Frontal cortex (tissue), 4 donors: ENCODE data around the gene YTHDF1. TPM values are rescaled to one million over a fixed set of nuclear protein-coding genes. Genes with fewer than 3 reads are reported as not detected.
"Not testable (repeated sequence)": the region's sequence is repeated elsewhere in the genome, so short reads cannot be mapped to it uniquely, and the experiment has no call there.

ENCODE experiments used
- DNase-seq, 2 donors: peaks; one replicate each; pipeline ENCODE4 v3.0.0; 2012; ENCODE audit warnings: low spot score in 2 of 2
- FAIRE-seq: peaks from 2 replicates; lab custom pipeline; 2012; peaks lifted over from hg19 to GRCh38; lab: Jason Lieb, UNC
- total RNA-seq: library from RNA; depleted of rRNA; stranded (reverse); fragments of >200 nt; gene quantifications from one replicate; pipeline ENCODE4 v1.2.3, GENCODE V29; 2014
- donor health status: control.
- donor health status: control.
- donor health status: control.

Gene YTHDF1
- total RNA-seq, 1 donor from 2014 or later = 20.4 TPM

- DNase-seq = no peak
- FAIRE-seq = no peak
Measured at GRCh38 chr20:63232235-63233060, 16.5 kb upstream of the YTHDF1 start.

- FAIRE-seq = no peak
- peak; percentile 56 to 67 for DNase-seq
Measured at GRCh38 chr20:63230800-63231268, 14.9 kb upstream of the YTHDF1 start.

- DNase-seq (no peak), FAIRE-seq (no peak)
Measured at GRCh38 chr20:63228806-63229205, 12.9 kb upstream of the YTHDF1 start.

GRCh38 chr20:63227260-63227659, 11.3 kb upstream of the YTHDF1 start:
- FAIRE-seq = no peak
- no peak for DNase-seq

- no peak for DNase-seq
- FAIRE-seq = no peak
Measured at GRCh38 chr20:63226042-63226943, 10.4 kb upstream of the YTHDF1 start.

- FAIRE-seq (no peak), DNase-seq (no peak)
Measured at GRCh38 chr20:63225082-63225454, 9.1 kb upstream of the YTHDF1 start.

GRCh38 chr20:63224412-63225081, 8.6 kb upstream of the YTHDF1 start:
- no peak for FAIRE-seq
- DNase-seq = peak in 1 of 2 donors; percentile 42

- FAIRE-seq (no peak), DNase-seq (no peak)
Measured at GRCh38 chr20:63223826-63224207, 7.9 kb upstream of the YTHDF1 start.

GRCh38 chr20:63223121-63223825, 7.3 kb upstream of the YTHDF1 start:
- peak in 1 of 2 donors; percentile 49 for DNase-seq
- no peak for FAIRE-seq

- no peak for FAIRE-seq
- DNase-seq = no peak
Measured at GRCh38 chr20:63222541-63222940, 6.6 kb upstream of the YTHDF1 start.

GRCh38 chr20:63221400-63222053, 5.6 kb upstream of the YTHDF1 start:
- not testable (repeated sequence) for DNase-seq, FAIRE-seq

GRCh38 chr20:63220696-63221399, 4.9 kb upstream of the YTHDF1 start:
- FAIRE-seq (no peak), DNase-seq (no peak)

GRCh38 chr20:63219866-63220521, 4.1 kb upstream of the YTHDF1 start:
- FAIRE-seq (no peak), DNase-seq (no peak)

- no peak for DNase-seq
- no peak for FAIRE-seq
Measured at GRCh38 chr20:63219447-63219821, 3.5 kb upstream of the YTHDF1 start.

GRCh38 chr20:63218701-63219446, 2.9 kb upstream of the YTHDF1 start:
- no peak for DNase-seq
- FAIRE-seq = no peak

- FAIRE-seq (no peak), DNase-seq (no peak)
Measured at GRCh38 chr20:63217706-63218105, 1.8 kb upstream of the YTHDF1 start.

GRCh38 chr20:63216849-63217471, 1.0 kb upstream of the YTHDF1 start:
- no peak for DNase-seq

More at GRCh38 chr20:63216849-63217471, 1.0 kb upstream of the YTHDF1 start:
- no peak for FAIRE-seq
